HG03280 (cell line): ENCODE data around the gene B3GNT5.
A peak's percentile ranks its signal among the peaks of the same experiment; 100 is the strongest.

Source experiments
- ATAC-seq: cut with Tn5 transposase; IDR thresholded peaks from one replicate; pipeline ENCODE4 v1.9.1; 2021; ENCODE audit warnings: mild to moderate bottlenecking, moderate library complexity; ENCODE audit not compliant: unreplicated experiment

Gene B3GNT5

DNA sequence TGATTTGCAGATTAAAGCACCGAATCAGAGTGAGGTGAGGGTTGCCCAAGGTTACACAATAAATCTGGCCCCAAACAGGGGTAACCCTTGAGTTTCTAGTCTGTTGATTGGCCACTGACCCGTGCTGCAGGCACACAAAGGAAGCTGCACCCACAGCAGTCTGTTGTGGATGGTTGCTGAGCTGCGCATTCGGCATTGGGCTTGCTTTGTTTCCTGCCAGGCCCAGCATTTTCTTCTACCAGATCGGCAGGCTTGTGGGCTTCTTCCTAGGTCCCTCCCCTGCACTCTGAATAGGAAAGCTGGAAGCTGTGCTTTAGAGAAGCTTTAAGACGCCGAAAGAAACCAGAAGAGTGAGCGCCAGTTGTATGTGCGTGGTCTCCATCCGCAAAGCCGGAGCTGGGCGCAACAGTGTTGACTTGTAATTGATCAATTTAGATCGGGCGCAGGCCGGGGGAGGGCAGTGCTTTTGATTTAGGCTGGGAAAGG lies 12.1 kb downstream of the B3GNT5 start:
- no peak for ATAC-seq

DNA sequence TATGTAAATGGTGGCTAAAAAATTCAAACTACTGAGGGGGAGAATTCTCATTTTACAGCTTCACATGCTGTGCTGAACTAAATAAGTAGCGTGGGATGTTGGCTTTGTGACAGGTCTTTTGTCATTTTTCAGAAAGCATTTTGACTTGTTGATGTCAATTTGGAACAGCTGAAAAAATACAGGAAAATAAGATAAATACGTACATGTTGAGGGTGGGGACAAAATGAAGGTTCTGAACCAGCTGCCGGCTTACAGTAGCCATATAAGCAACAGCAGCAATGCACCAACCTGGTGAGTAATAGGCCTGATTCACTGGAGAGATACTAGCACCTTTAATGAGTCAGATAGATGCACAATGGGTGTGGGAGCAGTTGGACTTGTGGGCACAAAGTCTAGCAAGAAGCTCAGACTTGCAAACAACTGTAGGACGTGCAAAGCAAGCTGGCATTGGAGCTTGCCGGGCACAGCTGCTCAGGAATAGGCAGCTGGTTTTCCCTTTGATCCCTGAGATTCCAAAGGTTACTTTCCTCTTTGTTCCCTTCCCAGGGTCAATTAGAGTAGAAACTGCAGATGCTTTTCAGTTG lies 12.9 kb downstream of the B3GNT5 start:
- no peak for ATAC-seq

DNA sequence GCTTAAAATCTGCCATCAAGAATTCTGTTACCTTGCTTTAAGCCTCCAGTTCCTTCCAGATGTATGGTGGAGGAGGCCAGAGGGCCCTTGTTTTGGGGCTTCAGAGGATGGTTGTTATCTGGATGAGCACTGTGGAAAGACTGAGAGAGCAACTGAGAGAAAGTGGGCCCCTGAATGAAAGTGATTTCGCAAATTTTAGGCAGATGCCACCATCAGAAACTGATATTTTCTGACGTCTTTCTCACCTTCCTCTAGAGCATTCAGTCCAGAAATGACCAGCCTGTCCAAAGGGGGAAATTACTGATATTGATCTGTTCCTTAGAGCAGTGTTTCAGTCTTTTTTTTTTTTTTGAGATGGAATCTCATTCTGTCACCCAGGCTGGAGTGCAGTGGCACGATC lies 13.4 kb downstream of the B3GNT5 start:
- no peak for ATAC-seq

DNA sequence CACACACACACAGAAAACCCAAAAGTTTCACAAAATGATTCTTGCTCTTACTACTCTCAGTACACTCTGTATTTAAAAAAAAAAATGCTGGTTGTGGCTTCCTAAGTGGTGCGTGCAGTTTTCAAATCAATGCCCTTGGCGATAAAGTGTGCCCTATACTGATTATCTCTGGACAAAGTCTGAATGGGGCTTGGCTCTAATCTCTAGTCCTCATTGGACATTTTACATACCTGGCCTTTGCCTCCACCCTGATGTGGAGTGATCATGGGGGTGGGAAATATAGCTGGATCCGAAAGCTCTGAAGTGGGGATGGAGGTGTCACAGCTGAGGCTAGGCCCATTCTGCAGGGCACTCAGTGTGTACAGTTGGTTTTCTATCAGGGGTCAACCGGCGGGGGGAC lies 14.1 kb downstream of the B3GNT5 start:
- no peak for ATAC-seq

DNA sequence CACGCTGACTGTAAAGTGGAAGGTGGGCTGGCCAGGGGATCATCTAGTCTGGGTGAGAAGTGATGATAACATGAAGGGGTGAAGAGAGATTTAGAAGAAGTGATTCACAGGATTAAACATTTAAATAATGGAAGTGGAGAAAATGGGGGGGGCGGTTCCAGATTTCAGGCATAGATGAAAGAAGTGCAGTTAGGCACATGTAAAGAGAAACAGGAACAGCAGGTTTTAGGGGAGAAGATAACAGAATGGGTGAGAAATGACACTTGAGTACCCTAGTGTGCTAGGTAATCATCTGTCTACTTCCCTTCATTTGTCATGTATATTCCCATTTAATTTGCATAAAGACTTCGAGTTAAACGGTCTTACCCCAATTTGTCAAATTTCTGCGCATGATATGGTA lies 15.3 kb downstream of the B3GNT5 start:
- no peak for ATAC-seq

DNA sequence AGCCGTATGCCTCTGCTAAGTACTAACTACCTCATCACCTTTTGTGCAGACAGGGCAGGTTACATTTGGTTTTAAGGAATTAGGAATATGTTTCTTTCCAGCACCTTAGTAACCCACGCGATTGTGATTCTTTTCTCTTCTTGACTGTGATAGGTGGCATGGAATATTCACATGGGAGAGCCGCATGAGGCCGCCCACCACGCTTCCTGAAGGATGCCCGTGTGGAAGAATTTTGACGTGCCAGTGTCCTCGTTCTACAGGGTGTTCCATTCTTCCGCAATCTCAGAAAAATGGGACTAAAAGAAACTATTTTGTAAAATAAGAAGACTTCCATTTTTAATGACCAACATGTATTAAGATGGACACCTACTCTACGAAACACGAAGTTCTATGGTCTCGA lies 16.3 kb downstream of the B3GNT5 start:
- ATAC-seq = no peak

DNA sequence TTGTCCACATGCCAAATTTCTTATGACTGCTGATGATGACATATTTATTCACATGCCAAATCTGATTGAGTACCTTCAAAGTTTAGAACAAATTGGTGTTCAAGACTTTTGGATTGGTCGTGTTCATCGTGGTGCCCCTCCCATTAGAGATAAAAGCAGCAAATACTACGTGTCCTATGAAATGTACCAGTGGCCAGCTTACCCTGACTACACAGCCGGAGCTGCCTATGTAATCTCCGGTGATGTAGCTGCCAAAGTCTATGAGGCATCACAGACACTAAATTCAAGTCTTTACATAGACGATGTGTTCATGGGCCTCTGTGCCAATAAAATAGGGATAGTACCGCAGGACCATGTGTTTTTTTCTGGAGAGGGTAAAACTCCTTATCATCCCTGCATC lies 17.3 kb downstream of the B3GNT5 start:
- ATAC-seq = no peak

DNA sequence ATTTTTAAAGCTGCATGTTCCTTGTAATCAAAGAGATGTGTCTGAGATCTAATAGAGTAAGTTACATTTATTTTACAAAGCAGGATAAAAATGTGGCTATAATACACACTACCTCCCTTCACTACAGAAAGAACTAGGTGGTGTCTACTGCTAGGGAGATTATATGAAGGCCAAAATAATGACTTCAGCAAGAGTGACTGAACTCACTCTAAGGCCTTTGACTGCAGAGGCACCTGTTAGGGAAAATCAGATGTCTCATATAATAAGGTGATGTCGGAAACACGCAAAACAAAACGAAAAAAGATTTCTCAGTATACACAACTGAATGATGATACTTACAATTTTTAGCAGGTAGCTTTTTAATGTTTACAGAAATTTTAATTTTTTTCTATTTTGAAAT lies 19.1 kb downstream of the B3GNT5 start:
- no peak for ATAC-seq

DNA sequence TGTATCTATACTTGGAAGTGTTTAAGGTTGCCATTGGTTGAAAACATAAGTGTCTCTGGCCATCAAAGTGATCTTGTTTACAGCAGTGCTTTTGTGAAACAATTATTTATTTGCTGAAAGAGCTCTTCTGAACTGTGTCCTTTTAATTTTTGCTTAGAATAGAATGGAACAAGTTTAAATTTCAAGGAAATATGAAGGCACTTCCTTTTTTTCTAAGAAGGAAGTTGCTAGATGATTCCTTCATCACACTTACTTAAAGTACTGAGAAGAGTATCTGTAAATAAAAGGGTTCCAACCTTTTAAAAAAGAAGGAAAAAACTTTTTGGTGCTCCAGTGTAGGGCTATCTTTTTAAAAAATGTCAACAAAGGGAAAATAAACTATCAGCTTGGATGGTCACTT lies 19.7 kb downstream of the B3GNT5 start:
- no peak for ATAC-seq

DNA sequence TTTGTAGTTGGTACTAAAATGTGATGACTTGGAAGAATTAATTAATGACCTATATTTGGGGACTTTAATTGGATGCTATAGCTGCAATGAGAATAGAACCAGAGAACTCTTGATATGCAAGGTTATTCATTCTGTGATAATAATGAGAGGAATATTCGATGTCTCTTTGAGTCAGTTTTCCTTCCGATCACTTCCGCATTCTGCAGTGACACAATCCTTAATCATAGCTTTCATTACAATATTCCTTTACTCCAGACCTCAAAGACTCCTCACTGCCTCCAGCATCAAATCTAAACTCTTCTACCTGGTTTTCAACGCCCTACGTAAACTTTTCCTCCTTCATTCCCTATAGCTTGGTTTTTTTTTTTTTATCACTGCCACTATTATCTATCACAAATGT lies 21.6 kb downstream of the B3GNT5 start:
- no peak for ATAC-seq

DNA sequence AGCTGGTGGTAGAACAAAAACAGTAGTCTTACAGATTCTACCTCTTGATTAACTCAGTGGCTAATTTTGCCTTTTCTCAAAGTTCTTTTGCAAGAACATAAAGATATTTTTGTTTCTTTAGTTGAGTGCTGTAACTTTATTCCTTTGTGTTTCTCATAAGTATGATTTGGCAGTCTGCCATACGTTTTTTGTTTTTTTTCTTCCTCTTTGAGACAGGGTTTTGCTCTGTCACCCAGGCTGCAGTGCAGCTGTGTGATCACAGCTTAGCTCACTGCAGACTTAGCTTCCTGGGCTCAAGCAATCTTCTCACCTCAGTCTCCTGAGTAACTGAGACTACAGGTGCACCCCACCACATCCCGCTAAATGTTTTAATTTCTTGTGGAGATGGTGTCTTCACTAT lies 22.4 kb downstream of the B3GNT5 start:
- no peak for ATAC-seq

DNA sequence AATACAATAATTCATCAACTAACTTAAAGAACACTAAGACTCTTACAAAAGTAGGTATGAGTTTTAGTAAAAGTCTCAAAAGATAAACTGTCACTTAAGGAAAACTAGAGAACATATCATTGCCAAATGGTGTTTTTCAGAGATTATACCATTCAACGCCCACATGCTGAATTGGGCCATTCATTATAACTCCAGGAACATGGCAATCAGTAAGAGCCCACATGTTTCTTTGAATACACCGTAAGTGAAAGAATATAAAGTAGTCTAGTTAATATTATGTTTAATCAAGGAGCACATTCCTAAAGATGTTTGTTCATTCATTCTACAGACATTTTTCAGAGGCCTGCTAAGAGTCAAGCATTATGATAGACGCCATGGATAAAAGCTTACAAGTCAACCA lies 22.9 kb downstream of the B3GNT5 start:
- ATAC-seq = no peak

DNA sequence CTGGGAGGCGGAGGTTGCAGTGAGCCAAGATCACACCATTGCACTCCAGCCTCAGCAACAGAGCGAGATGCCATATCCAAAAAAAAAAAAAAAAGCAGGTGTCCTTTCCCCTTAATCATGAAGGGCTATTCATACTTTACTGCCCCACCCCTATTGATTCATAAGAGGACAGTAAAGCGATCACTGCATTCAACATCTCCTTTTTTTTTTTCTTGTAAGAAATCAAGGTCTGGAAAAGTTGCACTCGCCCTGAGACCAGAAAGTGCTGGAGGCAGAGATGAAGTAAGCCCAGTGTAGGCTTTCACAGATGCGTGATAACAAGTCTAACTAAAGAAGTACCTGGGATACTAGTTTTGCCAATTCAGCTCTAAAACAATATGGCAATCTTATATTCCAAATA lies 24.2 kb downstream of the B3GNT5 start:
- no peak for ATAC-seq

DNA sequence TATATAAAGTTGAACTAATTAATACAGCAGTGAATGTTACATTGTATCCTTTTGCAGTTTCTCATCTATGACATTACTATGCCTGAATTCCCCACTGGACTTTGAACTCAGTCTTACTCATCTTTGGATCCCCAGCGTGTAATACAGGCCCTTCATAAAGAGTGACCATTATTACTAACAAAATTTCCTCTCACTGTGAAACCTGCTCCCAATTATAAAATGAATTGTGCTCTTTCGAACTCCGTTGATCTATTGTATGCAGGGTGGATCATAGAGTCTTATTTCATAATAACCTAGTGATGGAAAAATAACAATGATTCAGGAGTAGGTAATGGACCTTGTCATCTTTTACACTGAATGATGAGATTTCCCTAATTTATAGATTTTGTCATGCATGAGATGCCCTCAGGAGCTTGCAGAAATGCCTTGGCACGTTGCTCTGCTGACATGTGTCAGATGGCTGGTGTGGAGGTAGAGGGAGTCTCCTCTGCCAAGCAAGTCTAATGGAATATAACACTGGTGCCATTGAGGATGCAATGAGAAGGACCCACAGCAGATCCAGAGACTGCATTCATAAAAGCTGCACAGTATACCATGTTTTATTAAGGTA lies 25.5 kb downstream of the B3GNT5 start:
- no peak for ATAC-seq

DNA sequence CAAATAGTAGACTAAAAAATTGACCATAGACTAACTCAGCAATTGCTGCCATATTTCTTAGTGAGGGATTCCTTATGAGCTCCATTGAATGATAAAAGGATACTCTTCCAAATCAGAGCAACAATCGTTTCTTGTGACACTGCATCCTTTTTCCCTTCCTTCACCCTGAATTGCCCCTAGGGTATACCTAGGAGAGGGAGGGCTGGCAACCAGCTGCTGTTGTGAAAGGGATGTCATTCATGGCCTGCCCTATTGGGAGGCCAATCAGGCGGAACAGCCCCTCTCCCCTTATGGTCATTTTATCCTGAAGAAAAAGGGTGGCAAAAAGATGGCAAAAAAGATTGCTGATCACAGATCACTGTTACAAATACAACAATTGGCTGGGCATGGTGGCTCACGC lies 26.3 kb downstream of the B3GNT5 start:
- ATAC-seq = no peak

DNA sequence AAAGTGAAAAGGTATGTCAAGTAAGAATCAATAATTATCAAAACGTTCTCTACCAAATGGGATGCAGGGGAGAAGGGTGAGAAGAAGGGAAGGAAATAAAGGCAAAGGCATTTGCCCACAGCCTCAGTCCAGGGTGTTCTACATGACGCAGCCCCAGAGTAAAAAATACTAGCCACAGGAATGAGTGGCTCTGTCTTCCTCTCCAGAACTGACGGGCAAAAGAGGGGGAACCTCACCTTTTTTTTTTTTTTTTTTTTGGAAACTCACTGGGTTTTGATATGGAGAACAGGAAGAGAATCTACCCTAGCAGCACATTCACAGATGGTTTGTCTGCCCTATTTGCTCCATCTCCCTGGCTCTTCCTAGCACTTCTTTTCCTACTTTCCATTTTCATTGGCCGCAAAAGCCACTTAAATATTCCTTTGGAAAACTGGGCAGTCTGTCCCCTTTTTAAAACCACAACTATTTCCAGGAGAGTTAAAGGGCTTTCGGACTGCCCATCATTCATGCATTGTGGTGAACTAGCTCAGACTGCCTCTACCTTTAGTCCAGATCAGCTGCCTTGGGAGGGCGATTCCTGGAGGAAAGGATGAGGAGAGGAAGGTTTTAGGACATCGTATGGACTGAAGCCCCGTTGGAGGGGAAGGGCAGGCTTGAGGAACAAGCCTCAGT lies 28.2 kb downstream of the B3GNT5 start:
- ATAC-seq = no peak

DNA sequence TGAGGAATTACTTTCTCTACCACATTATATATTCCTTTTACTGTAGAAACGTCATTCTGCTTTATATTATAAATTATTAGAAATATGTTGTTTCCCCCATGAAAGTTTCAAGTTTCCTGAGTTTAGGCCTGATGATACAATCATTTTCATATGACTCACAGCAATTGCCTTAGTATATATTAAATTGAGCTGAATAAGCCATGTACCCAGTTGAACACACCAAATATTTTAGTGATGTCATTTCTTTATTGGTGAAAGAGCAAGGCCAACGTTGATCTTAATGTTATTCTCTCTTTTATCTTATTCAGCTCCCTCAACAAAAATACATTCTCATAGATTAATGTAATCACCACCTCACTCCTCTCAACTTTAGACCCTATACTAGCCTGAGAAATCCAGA lies 30.8 kb downstream of the B3GNT5 start:
- no peak for ATAC-seq

DNA sequence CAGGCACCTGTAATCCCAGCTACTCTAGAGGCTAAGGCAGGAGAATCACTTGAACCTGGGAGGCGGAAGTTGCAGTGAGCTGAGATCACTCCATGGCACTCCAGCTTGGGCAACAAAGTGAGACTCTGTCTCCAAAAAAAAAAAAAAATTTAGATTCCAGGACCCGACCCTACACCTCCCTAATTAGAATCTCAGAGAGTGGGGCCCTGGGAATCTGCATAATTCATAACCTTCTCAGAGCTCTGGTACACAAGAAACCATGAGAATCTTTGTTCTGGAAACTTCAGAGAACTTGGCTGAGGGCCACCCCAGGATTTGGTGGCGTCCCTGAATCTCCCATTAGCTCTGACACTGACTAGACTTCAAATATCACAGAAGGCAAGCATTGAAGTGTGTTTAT lies 31.5 kb downstream of the B3GNT5 start:
- ATAC-seq = no peak

DNA sequence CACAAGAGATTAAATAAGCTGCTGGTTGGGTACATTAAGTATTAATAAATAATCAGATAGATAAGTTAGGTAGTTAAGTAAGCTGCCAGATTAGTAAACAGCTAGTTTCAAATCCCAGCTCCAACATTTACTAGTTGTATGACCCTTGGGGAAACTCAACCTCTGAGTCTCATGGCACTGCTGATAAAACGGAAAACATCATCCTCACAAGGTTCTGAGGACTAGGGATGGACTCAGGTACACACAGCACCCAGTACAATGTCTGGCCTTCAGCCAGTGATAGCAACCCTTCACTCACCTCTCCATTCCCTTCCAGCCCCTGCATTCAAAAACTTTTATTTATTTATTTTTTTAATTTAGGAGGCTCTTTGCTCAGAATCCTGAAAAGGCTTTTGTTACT lies 32.3 kb downstream of the B3GNT5 start:
- no peak for ATAC-seq

DNA sequence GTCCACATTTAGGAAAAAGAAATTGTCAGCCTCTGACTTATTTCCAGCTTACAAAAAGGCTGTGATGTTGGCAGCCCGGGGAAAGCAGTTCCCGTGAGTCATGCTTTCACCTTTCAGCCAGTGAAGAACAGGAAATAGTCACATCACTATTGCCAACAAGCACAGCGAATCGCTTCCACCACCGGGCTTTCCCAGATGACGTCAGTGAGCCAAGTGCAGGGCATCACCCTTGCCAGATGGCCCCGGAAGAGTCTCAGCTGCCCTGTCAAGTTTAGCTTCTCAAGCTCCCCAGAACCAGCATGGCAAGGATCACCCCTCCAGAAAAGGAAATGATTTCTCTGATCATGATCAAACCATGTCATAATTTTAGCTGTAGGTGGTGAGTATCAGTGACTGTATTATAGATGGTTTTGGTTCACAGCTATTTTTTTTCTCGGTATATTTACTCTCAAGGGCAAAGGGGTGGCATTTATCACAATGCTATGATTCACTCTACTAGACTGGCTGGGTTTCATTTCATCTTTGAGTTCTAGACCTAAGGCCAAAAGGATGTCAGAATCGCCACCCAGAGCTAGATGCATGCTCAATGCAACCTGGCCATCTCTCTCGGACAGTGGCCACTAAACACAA lies 32.9 kb downstream of the B3GNT5 start:
- peak; percentile 91 for ATAC-seq

DNA sequence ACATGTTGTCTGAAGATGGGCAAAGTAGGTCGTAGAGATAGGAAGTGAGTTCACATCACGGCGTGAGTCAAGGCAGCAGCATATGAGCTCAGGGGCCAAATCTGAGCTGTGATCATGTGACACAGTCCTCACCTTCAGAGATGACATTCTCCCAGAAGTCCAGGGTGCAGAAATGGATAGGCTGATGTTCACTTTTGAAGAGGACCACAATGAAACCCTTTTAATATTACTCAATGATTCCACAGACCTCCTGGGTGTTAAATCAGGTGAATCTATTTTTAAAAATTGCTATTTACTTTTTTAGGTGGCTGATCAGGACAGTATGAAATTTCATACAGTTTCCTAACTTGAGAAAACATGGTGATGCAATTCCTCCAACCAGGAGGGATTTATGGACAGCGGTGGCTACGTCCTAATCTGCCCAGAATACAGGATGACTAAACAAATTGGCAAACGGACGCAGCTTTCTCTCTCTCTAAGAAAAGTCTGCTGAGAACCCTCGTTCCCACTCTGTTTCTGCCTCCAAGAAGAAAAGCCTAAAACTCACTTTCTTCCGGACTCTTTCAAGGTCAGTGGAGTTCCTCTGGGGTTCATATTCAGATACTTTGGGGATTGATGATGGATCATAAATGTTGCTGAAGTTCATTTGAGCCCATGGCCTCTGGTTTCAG lies 34.4 kb downstream of the B3GNT5 start:
- no peak for ATAC-seq

DNA sequence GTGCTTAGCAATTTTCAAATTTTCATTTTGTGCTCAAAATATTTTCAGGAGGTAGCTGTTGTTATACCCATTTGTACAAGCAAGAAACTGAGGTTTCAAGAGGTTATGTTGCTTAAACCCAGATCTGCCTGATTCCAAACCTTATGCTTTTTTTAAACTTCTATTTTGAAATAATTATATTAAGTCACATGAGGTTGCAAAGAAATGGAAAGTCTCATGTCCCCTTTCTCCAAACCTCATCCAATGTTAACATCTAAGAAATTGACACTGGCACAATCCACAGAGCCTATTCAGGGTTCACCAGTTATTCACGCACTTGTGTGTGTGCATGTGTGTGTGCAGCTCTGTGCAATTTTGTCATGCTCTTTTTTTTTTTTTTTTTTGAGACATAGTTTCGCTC lies 35.1 kb downstream of the B3GNT5 start:
- no peak for ATAC-seq
